PFSK-1 (cell line): Measurements from ENCODE around the gene C1QTNF2.

Source experiments
- FOXP2 ChIP-seq: optimal IDR thresholded peaks from 2 replicates; pipeline ENCODE3; 2011; ENCODE audit warnings: borderline replicate concordance, control low read depth, inconsistent platforms; ENCODE audit not compliant: insufficient read depth; ENCODE audit errors: extremely low read length, extremely low read depth
- POLR2AphosphoS5 ChIP-seq: IDR thresholded peaks from 2 replicates; pipeline ENCODE4 v1.6.1; 2012; ENCODE audit warnings: low read depth, mild to moderate bottlenecking, control low read depth, low read length, moderate library complexity
- SIN3A ChIP-seq: IDR thresholded peaks from 2 replicates; pipeline ENCODE4 v1.6.1; 2012; ENCODE audit warnings: mild to moderate bottlenecking, low read length, moderate library complexity, borderline replicate concordance; ENCODE audit not compliant: insufficient read depth
- TAF1 ChIP-seq: IDR thresholded peaks from 2 replicates; pipeline ENCODE4 v1.6.1; 2012; ENCODE audit warnings: low read length, control low read depth, borderline replicate concordance; ENCODE audit not compliant: insufficient read depth
- TF ChIP-seq, protein P1 (sequence below), 2 experiments: IDR thresholded peaks; 2 replicates each; pipeline versions ENCODE4 v1.6.1 to v1.8.0; 2011 to 2012; ENCODE audit warnings: low read depth in 2 of 2, low read length in 2 of 2, control low read depth in 1 of 2, inconsistent platforms in 1 of 2, mild to moderate bottlenecking in 1 of 2, moderate library complexity in 1 of 2; ENCODE audit not compliant: insufficient read depth in 1 of 2

The C1QTNF2 gene

DNA sequence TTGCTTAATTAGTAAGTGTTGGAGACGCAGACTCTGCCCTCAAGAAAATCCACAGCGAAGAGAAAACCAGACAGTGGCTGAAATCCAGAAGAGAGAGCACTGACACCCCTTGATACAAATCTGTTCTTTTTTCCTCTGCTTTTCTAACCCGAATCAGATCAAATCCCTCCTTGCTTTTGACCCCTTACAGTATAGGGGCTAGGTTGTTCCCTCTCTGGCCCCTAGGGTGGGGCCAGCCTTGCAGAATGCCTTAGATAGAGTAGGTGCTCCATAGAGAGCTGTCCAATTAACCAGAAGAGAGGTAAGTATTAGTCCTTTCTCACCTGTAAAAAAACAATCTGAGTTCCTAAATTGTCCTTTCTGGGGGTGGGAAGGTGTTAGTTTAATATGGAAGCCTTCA, 10.1 kb downstream of the C1QTNF2 start:
- TF ChIP-seq FOXP2: no peak
- TF ChIP-seq POLR2AphosphoS5: no peak
- TF ChIP-seq SIN3A: no peak
- TF ChIP-seq, protein P1, sequence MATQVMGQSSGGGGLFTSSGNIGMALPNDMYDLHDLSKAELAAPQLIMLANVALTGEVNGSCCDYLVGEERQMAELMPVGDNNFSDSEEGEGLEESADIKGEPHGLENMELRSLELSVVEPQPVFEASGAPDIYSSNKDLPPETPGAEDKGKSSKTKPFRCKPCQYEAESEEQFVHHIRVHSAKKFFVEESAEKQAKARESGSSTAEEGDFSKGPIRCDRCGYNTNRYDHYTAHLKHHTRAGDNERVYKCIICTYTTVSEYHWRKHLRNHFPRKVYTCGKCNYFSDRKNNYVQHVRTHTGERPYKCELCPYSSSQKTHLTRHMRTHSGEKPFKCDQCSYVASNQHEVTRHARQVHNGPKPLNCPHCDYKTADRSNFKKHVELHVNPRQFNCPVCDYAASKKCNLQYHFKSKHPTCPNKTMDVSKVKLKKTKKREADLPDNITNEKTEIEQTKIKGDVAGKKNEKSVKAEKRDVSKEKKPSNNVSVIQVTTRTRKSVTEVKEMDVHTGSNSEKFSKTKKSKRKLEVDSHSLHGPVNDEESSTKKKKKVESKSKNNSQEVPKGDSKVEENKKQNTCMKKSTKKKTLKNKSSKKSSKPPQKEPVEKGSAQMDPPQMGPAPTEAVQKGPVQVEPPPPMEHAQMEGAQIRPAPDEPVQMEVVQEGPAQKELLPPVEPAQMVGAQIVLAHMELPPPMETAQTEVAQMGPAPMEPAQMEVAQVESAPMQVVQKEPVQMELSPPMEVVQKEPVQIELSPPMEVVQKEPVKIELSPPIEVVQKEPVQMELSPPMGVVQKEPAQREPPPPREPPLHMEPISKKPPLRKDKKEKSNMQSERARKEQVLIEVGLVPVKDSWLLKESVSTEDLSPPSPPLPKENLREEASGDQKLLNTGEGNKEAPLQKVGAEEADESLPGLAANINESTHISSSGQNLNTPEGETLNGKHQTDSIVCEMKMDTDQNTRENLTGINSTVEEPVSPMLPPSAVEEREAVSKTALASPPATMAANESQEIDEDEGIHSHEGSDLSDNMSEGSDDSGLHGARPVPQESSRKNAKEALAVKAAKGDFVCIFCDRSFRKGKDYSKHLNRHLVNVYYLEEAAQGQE (IDR thresholded peaks at IDR 0.05; ENCODE audit: insufficient read depth in 1 of 2, low read depth in 2 of 2, low read length in 2 of 2): no peak
- no peak for TF ChIP-seq TAF1

DNA sequence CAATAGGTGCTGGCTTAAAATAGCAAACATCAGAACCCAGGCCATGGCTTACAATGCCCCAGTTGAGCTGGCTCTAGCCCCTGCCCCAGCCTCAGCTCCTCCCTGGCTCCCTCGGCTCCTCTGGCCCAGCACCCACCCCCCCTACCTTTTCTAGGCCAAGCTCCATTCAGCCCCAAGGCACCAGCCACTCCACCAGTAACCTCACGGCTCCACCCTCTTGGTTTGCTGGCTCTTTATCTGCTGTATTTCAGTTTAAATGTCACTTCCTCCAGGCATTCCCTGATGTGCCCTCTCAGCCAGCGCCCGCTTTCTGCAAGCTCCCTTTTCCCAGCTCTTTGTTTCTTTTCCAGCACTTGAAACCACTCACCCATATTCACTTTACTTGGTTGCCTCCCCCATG, 10.6 kb downstream of the C1QTNF2 start:
- TF ChIP-seq, protein P1 (IDR thresholded peaks at IDR 0.05; ENCODE audit: insufficient read depth in 1 of 2, low read depth in 2 of 2, low read length in 2 of 2): no peak
- no peak for TF ChIP-seq FOXP2
- no peak for TF ChIP-seq SIN3A
- no peak for TF ChIP-seq TAF1
- TF ChIP-seq POLR2AphosphoS5: no peak

DNA sequence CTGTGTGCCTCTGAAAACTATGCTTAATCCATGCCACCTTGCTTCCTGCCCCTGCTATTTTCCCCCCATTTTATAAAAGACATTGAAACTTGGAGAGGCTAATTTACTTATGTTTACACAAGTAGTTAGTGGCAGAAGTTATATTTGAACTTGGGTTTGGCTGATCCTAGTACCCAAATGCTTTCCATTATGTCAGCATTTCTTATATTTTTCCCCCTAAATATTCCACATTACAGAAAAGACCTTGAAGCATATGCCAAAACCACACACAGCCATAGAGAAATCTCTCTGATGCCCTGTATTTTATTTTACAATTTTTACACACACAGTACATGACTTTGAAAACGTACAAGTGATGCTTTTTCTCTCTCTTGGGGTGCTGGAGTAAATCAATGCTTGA, 11.2 kb downstream of the C1QTNF2 start:
- TF ChIP-seq SIN3A (no peak), TAF1 (no peak), FOXP2 (no peak), POLR2AphosphoS5 (no peak)
- TF ChIP-seq, protein P1 (IDR thresholded peaks at IDR 0.05; ENCODE audit: insufficient read depth in 1 of 2, low read depth in 2 of 2, low read length in 2 of 2): no peak

DNA sequence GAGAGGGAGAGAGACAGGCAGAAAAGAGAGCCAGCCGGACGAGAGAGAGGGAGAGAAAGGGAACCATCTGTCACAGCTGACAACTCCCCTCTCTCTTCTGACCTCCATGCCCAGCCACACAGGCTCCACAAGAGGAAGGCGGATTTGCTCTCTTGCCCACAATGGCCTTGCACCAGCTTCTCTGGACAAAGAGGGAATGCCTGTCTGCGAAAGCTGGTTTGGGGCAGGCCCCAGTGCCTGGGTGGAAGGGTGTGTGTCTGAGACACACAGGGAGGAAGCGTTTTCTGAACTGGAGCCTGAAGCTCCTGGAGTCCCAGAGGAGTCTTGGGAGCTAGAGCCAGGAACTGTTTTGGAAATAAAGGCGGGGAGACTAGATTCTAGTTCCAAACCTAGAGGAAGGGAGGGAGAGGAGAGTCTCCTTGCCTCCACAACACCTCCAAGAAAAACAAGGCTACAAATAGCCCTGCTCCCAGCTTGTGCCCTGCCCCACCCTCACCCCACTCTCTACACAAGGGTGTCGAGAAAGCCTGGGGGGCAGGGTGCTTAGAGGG, 12.5 kb downstream of the C1QTNF2 start:
- TF ChIP-seq SIN3A: no peak
- no peak for TF ChIP-seq FOXP2
- TF ChIP-seq, protein P1 (IDR thresholded peaks at IDR 0.05; ENCODE audit: insufficient read depth in 1 of 2, low read depth in 2 of 2, low read length in 2 of 2): no peak
- TF ChIP-seq POLR2AphosphoS5: no peak
- no peak for TF ChIP-seq TAF1
